Natural killer cell (primary cell): ENCODE measurements around the gene MECP2. TPM values are rescaled to one million over a fixed set of nuclear protein-coding genes. Genes with fewer than 3 reads are reported as not detected.

ENCODE experiments used
- ATAC-seq, 3 donors: fragments of 150-1000 bp in 2 of 3; fragments of 200-7000 bp in 1 of 3; cut with Tn5 transposase; 1 replicate in 1 of 3; 2 replicates in 2 of 3; pipeline ENCODE4 v1.10.0; 2021; ENCODE audit warnings: mild to moderate bottlenecking in 2 of 3, moderate library complexity in 2 of 3
- DNase-seq, 2 donors: peaks; one replicate each; pipeline versions ENCODE4 v3.0.0 to v3.0.0-alpha.2; 2013 to 2021; ENCODE audit warnings: mixed read lengths in 1 of 2
- H3K27ac ChIP-seq: one replicate; pipeline ENCODE4 v1.5.1; 2013; ENCODE audit warnings: mild to moderate bottlenecking, low read length
- H3K27me3 ChIP-seq: one replicate; pipeline ENCODE4 v1.6.1; 2013; ENCODE audit warnings: low read length; ENCODE audit not compliant: control insufficient read depth, insufficient read depth
- H3K36me3 ChIP-seq: one replicate; pipeline ENCODE4 v1.6.1; 2013; ENCODE audit warnings: low read length; ENCODE audit not compliant: control insufficient read depth, insufficient read depth
- H3K4me1 ChIP-seq: one replicate; pipeline ENCODE4 v1.6.1; 2013; ENCODE audit warnings: low read length; ENCODE audit not compliant: control insufficient read depth, insufficient read depth
- H3K4me3 ChIP-seq: one replicate; pipeline ENCODE4 v1.5.1; 2013; ENCODE audit warnings: low read length
- H3K9me3 ChIP-seq: one replicate; pipeline ENCODE4 v1.6.1; 2013; ENCODE audit warnings: low read length; ENCODE audit not compliant: control insufficient read depth, insufficient read depth
- H3K27ac Mint-ChIP-seq, 2 donors: one replicate each; pipeline ENCODE4 v1.8.0; 2022; ENCODE audit warnings: mild to moderate bottlenecking in 2 of 2, mixed read lengths in 2 of 2, moderate library complexity in 1 of 2
- H3K27me3 Mint-ChIP-seq, 2 donors: one replicate each; pipeline ENCODE4 v1.8.0; 2022; ENCODE audit warnings: low read depth in 2 of 2, mixed read lengths in 2 of 2
- H3K36me3 Mint-ChIP-seq: one replicate; pipeline ENCODE4 v1.8.0; 2022; ENCODE audit warnings: mixed read lengths
- H3K4me1 Mint-ChIP-seq, 2 donors: one replicate each; pipeline ENCODE4 v1.8.0; 2022; ENCODE audit warnings: mixed read lengths in 2 of 2
- H3K4me3 Mint-ChIP-seq: one replicate; pipeline ENCODE4 v1.8.0; 2022; ENCODE audit warnings: mild to moderate bottlenecking, moderate library complexity, mixed read lengths
- H3K9me3 Mint-ChIP-seq, 2 donors: one replicate each; pipeline ENCODE4 v1.8.0; 2022; ENCODE audit warnings: mixed read lengths in 2 of 2
- CTCF ChIP-seq: fragments of 200-600 bp; IDR thresholded peaks from one replicate; pipeline ENCODE4 v1.8.0; 2022; ENCODE audit warnings: antibody characterized with exemption
- WGBS: methylation state at CpG from one replicate; pipeline ENCODE4 v1.1.7; 2013; ENCODE audit warnings: missing lambda C conversion rate; ENCODE audit not compliant: insufficient coverage; 5-methylcytosine and 5-hydroxymethylcytosine counted together
- intact Hi-C: fragments of 100-400 bp; cut with micrococcal nuclease; formaldehyde crosslinking; loops from one replicate; pipeline ENCODE4 v1.14.2; 2022
- total RNA-seq, 4 donors: library from RNA; stranded (reverse); fragments of 120-200 nt in 1 of 4; gene quantifications; one replicate each; pipeline versions ENCODE4 v1.2.3 to v1.2.4, GENCODE V29; 2013 to 2022

MECP2 gene
- total RNA-seq, 3 donors from 2014 or later (not counting 1 experiment from before 2014, with no cell fraction given): 177 to 198 (median 182) TPM

GRCh38 chrX:154040863-154041262 lies 56.7 kb downstream of the MECP2 start:
- Mint-ChIP-seq H3K27me3 (peaks cover 0 to 7% of the 10 kb centered on the region in 2 donors), H3K4me3 (no peak overlapping the region), H3K4me1 (peaks cover 20 to 23% of the 10 kb centered on the region in 2 donors), H3K9me3 (no peaks in the 10 kb centered on the region), H3K27ac (peak overlapping the region; percentile 64 to 79), H3K36me3 (no peaks in the 10 kb centered on the region)
- WGBS: 75% methylated on average over 8 of the region's 13 CpGs
- Histone ChIP-seq H3K27ac (no peak overlapping the region), H3K27me3 (no peaks in the 10 kb centered on the region), H3K4me3 (no peak overlapping the region), H3K36me3 (peaks cover 14% of the 10 kb centered on the region), H3K9me3 (no peaks in the 10 kb centered on the region), H3K4me1 (peaks cover 13% of the 10 kb centered on the region)
- no peak for DNase-seq
- no peak for ATAC-seq
- intact Hi-C loops: no loop called here
- no peak for TF ChIP-seq CTCF

- no peak for ATAC-seq
Observed at GRCh38 chrX:154040307-154040756, 57.2 kb downstream of the MECP2 start.

GRCh38 chrX:154039577-154039976 lies 57.9 kb downstream of the MECP2 start:
- Mint-ChIP-seq H3K4me3 (no peak overlapping the region), H3K27me3 (peaks cover 0 to 7% of the 10 kb centered on the region in 2 donors), H3K36me3 (no peaks in the 10 kb centered on the region), H3K9me3 (no peaks in the 10 kb centered on the region), H3K27ac (peak overlapping the region; percentile 50 to 79), H3K4me1 (peaks cover 21 to 23% of the 10 kb centered on the region in 2 donors)
- Histone ChIP-seq H3K27ac (no peak overlapping the region), H3K4me1 (peaks cover 13% of the 10 kb centered on the region), H3K27me3 (no peaks in the 10 kb centered on the region), H3K36me3 (peaks cover 11% of the 10 kb centered on the region), H3K4me3 (no peak overlapping the region), H3K9me3 (no peaks in the 10 kb centered on the region)
- ATAC-seq (no peak), DNase-seq (no peak)
- intact Hi-C loops: no loop called here
- TF ChIP-seq CTCF: no peak
- 92% methylated on average over 11 of the region's 11 CpGs for WGBS

More at GRCh38 chrX:154040307-154040756, 57.2 kb downstream of the MECP2 start:
- H3K9me3 Mint-ChIP-seq: no peaks in the 10 kb centered on the region
- peaks cover 21 to 23% of the 10 kb centered on the region in 2 donors for H3K4me1 Mint-ChIP-seq
- DNase-seq: no peak
- H3K27ac Mint-ChIP-seq: peak overlapping the region; percentile 50 to 79
- 69% methylated on average over 7 of the region's 7 CpGs for WGBS
- no peak overlapping the region for H3K4me3 Mint-ChIP-seq
- Histone ChIP-seq H3K27me3 (no peaks in the 10 kb centered on the region), H3K4me1 (peaks cover 13% of the 10 kb centered on the region), H3K36me3 (peaks cover 15% of the 10 kb centered on the region), H3K4me3 (no peak overlapping the region), H3K27ac (no peak overlapping the region), H3K9me3 (no peaks in the 10 kb centered on the region)
- H3K27me3 Mint-ChIP-seq: peaks cover 0 to 7% of the 10 kb centered on the region in 2 donors
- H3K36me3 Mint-ChIP-seq: no peaks in the 10 kb centered on the region
- intact Hi-C loops: no loop called here
- TF ChIP-seq CTCF: no peak

DNA sequence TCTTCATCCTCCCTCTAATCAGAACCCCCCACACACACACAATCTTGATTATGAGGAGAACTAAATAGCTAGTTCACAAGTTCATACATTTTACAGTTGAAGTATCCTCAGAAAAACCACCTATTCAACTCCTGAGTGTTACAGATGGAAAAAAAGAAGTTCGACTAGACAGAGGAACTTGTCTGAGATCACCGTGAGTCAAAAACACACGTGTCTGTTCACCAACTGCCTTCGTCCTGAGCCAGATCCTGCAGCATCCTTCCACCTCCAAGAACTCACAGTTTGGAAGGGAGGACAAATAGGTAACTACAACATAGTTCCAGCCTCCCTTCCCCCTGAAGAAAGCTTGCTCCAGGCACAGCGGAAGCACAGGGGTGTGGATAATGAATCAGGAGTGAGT lies 58.9 kb downstream of the MECP2 start:
- Mint-ChIP-seq H3K4me3 (no peak overlapping the region), H3K4me1 (peaks cover 21 to 23% of the 10 kb centered on the region in 2 donors), H3K27ac (peak overlapping the region; percentile 29 to 42), H3K9me3 (no peaks in the 10 kb centered on the region), H3K27me3 (peaks cover 0 to 7% of the 10 kb centered on the region in 2 donors), H3K36me3 (no peaks in the 10 kb centered on the region)
- Histone ChIP-seq H3K4me1 (peaks cover 13% of the 10 kb centered on the region), H3K4me3 (no peak overlapping the region), H3K9me3 (no peaks in the 10 kb centered on the region), H3K27ac (no peak overlapping the region), H3K36me3 (peaks cover 14% of the 10 kb centered on the region), H3K27me3 (no peaks in the 10 kb centered on the region)
- DNase-seq: no peak
- ATAC-seq: no peak
- intact Hi-C loops: no loop called here
- no peak for TF ChIP-seq CTCF
- no CpG with 5 or more reads among the region's 5 CpGs for WGBS
